HG03095 (cell line): ENCODE measurements around the gene KRT8.

ENCODE experiments used
- ATAC-seq: cut with Tn5 transposase; IDR thresholded peaks from one replicate; pipeline ENCODE4 v1.9.1; 2021; ENCODE audit warnings: moderate library complexity; ENCODE audit not compliant: unreplicated experiment

The KRT8 gene

DNA sequence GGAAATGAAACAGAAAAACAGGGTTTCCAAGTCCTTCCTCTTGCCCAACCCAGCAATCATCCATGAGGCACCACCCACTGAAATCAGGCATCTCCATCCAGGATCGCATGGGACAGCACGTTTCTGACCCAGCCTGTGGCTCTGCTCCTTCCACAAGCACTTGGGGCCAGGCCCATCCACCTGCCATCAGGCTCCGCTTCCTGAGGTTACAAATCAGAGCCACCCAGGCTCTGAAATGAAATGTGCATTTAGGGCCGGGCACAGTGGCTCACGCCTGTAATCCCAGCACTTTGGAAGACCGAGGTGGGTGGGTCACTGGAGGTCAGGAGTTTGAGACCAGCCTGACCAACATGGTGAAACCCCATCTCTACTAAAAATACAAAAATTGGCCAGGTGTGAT is 55.4 kb downstream of the KRT8 start:
- ATAC-seq, result no peak

DNA sequence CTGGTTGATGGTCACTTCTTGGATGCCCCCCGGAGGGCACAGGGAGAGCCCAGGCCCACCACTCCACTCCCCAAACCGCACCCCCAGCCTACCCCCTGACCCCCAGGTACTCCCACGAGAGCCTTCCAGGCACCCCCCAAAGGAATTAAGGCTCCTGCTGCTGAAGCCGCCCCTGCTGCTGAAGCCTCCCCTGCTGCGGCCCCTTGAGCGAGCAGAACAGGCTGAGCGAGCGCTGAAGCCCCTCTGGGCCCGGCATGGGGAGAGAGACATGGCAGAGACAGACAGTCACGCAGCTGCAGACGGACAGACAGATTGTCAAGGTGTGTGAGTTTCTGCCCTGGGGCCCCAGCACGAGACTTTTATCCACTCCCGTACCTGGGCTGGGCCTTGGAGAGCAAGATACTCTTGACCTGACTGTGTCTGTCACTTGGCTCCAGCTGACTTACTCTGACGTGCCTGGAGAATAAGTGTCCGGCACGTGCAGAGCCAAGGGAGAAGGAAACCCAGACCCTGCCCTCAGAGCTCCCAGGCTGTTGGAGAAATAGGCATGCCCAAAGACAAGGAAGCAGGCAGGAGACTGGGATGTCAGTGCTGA is 56.1 kb downstream of the KRT8 start, which contains the start of gene KRT78:
Gene KRT78 (minus strand): TSS at position 334 of the 595 bp plus-strand sequence. CDS start 64 bp downstream, at position 270.
- no peak for ATAC-seq

DNA sequence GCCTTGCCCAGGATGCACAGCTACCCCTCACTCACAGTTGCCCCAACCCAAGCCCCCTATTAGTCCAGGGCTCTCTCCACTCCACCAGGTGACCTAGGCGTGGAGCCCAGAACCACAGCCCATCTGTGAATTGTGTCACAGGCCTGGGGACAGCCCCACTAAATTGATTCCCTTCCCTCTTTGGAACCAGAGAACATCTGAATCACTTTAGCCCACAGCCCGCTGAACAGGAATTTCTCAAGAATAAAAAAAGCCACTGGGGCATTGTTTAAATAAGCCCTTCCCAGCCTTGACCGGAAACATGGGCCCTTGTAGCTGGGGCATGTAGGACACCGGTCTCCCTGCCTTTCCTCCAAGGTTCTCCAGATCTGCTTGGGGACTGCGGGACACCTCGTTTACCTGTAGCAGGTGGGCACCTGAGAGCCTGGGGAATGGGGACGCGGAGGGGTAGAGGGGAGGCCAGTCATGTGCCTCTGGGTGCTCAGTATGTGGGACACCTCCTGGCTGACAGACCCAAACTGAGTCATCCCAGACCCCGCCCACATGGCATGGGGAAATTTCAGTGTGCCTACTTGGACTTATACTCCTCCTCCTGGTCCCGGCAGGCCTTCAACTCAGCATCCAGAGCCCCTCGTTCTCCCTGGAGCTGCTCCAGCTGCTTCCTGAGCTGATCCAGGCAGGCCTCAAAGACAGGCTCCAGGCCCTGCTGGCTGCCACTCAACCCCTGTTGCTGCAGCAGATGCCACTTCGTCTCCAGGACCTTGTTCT is 57.4 kb downstream of the KRT8 start:
- ATAC-seq, result no peak
